GM18951 (cell line): ENCODE results near the gene LDB2.

Experiments
- POLR2A ChIP-seq: IDR thresholded peaks from 4 replicates; pipeline ENCODE4 v1.6.1; 2011; ENCODE audit warnings: mild to moderate bottlenecking; ENCODE audit not compliant: insufficient read length, insufficient read depth; ENCODE audit errors: extremely low read depth
- in situ Hi-C: fragments of 300-500 bp; cut with MboI; formaldehyde crosslinking; loops from one replicate; pipeline ENCODE4 v1.12.0; 2022; ENCODE audit warnings: low sequenced_read_pairs, mixed read lengths, inconsistent platforms; ENCODE audit not compliant: unreplicated experiment

LDB2 gene

GRCh38 chr4:16721613-16722291, 176.7 kb downstream of the LDB2 start:
- in situ Hi-C loops: no loop called here

GRCh38 chr4:16720761-16721160, 177.7 kb downstream of the LDB2 start:
- in situ Hi-C loops: no loop called here
- no peak for TF ChIP-seq POLR2A

More at GRCh38 chr4:16721613-16722291, 176.7 kb downstream of the LDB2 start:
- no peak for TF ChIP-seq POLR2A

GRCh38 chr4:16717266-16717970, 181.0 kb downstream of the LDB2 start:
- no peak for TF ChIP-seq POLR2A
- in situ Hi-C loops: no loop called here

GRCh38 chr4:16715482-16715881, 183.0 kb downstream of the LDB2 start:
- in situ Hi-C loops: no loop called here
- no peak for TF ChIP-seq POLR2A

GRCh38 chr4:16714191-16714590, 184.3 kb downstream of the LDB2 start:
- in situ Hi-C loops: no loop called here
- no peak for TF ChIP-seq POLR2A

GRCh38 chr4:16713696-16714095, 184.7 kb downstream of the LDB2 start:
- no peak for TF ChIP-seq POLR2A
- in situ Hi-C loops: no loop called here

GRCh38 chr4:16713271-16713670, 185.2 kb downstream of the LDB2 start:
- TF ChIP-seq POLR2A: no peak
- in situ Hi-C loops: no loop called here

GRCh38 chr4:16710198-16710597, 188.2 kb downstream of the LDB2 start:
- in situ Hi-C loops: no loop called here

GRCh38 chr4:16707874-16708273, 190.6 kb downstream of the LDB2 start:
- in situ Hi-C loops: no loop called here
- no peak for TF ChIP-seq POLR2A

More at GRCh38 chr4:16710198-16710597, 188.2 kb downstream of the LDB2 start:
- no peak for TF ChIP-seq POLR2A

GRCh38 chr4:16706251-16706650, 192.2 kb downstream of the LDB2 start:
- TF ChIP-seq POLR2A: no peak
- in situ Hi-C loops: no loop called here

- in situ Hi-C loops: no loop called here
- TF ChIP-seq POLR2A: no peak
Measured at GRCh38 chr4:16705341-16705740, 193.1 kb downstream of the LDB2 start.

- TF ChIP-seq POLR2A: no peak
- in situ Hi-C loops: no loop called here
Measured at GRCh38 chr4:16704489-16704888, 194.0 kb downstream of the LDB2 start.

- in situ Hi-C loops: no loop called here
- TF ChIP-seq POLR2A: no peak
Measured at GRCh38 chr4:16695896-16696295, 202.5 kb downstream of the LDB2 start.

GRCh38 chr4:16694884-16695276, 203.6 kb downstream of the LDB2 start:
- TF ChIP-seq POLR2A: no peak
- in situ Hi-C loops: no loop called here
